Measurements from ENCODE around the gene JARID2.

- no peak for TF ChIP-seq EP300 (IDR thresholded peaks at IDR 0.05)
- no peak for TF ChIP-seq POLR2AphosphoS5 (IDR thresholded peaks at IDR 0.05)
Observed at GRCh38 chr6:15389084-15389764, 143.4 kb downstream of the JARID2 start.
